RPMI7951 (cell line): ENCODE results near the gene RBMS2. TPM values are rescaled to one million over a fixed set of nuclear protein-coding genes. Genes with fewer than 3 reads are reported as not detected.
A peak's percentile ranks its signal among the peaks of the same experiment; 100 is the strongest.

Experiments used
- DNase-seq: peaks from one replicate; pipeline ENCODE4 v3.0.0-alpha.2; 2012; ENCODE audit warnings: low read depth
- total RNA-seq: library from RNA; depleted of rRNA; stranded (reverse); fragments of >200 nt; shearing (Covaris generic); gene quantifications from 2 replicates; pipeline ENCODE4 v1.2.3, GENCODE V29; 2014; rRNA removed

RBMS2 gene
- total RNA-seq, 1 experiment from 2014 or later = 7.1 TPM

- DNase-seq = peak; percentile 47
These were observed 110.4 kb downstream of the RBMS2 start for GRCh38 chr12:56631790-56632700.

DNA sequence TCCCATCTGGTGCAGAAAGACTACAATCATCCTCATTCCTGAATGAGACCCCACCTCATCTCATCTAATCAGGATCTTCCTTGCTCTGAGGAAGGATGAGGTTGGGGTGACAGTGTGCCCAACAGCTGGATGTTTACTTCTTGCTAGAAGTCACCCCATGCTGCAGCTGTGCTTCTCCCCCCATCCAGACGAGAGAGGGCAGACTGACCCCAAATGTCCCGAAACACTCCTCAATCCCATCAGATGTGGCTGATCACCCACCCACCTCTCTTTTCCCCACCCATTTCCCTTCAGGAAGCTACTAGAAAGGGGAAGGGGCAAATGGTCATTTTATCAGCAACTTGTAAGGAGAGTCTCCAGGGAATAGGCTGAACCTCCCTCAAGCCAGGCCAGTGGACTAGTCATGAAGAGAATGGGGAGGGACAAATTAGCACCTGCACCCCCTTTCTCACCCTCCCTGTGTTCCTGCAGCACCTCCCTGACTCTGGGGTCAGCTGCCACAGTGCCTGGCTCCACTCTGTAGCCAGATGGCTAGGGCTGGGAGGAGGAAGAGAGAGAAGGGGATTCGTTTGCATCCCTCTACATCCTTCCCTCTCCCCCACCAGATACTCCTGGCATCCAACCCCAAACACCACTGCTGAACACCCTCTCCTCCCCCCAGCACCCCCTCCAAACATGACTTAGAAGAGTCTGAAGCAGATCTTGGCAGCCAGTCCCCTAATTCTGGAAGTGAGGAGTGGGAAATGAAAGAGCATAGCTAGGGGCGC is 111.3 kb downstream of the RBMS2 start:
- DNase-seq = no peak

- no peak for DNase-seq
These were observed 112.0 kb downstream of the RBMS2 start for GRCh38 chr12:56633468-56634241.

DNA sequence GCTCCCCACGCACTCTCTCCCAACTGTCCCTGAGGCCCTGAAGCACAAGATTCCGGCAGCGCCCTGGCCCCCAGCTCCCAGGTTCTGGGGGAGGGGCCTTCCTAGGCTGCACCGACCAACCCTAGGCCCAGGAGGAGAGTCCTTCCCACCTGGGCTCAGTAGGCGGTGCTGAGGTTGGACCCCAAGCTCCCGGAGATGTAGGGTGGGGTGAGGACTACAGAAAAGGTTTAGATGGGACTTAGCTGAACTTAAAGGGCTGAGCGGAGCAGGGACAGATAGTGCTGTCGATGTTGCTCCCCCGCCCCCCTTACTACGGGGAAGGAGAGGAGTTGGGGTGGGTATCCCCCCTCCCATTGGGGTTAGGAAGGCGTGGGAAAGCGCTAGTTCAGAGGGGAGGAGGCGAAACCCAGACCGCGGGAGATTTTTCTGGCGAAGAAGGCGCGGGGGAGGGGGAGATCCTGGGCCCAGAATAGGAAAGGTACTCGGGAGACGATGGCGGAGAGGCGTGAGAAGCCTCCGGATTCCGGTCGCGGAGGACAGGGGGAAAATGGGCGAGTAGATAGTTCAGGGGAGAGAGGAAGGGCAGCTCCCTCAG is 112.7 kb downstream of the RBMS2 start:
- no peak for DNase-seq

DNA sequence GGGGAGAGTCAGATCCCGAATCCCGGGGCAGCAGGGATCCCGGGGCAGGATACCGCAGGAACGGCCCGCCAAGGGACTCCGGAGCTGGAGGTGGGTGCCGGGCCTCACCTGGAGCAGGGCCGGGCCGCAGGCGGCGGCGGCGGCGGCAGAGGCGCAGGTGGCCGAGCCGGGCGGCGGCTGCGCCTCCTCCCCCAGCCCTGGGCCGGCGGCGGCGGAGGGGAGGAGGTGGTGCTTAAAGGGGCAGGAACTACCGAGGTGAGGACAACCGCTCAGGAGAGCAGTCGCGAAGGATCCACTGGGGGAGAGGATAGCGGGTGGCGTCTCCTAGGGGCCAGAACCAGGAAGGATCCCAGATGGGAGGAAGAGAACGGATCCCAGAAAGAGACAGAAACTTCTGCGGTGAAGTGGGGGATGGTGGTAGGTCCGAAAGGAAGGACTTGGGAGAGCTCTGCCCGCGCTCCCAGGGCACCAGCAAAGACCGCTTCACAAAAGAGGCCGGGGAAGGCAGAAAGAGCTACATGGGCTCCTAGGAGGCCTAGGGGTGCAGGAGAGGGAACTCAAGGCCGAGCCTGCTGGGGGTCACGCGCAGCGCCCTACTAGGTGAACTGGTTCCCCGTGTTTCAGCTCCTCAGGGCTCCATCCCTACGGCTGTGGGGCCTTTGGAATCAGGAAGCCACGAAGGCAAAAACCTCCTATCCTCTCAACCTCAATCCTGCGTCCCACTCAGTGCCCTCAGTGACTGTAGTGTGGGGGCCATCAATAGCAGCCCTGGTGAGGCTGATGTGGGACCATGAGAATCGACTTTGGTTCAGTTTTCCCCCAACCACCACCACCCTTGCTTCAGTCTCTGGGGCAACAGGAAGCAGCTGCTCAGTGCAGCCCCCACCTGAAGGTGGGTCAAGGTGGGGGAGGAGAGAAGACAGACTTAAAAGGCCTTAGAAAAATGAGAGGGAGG is 113.5 kb downstream of the RBMS2 start:
- peak; percentile 86 for DNase-seq

- DNase-seq = peak; percentile 85
These were observed 114.4 kb downstream of the RBMS2 start for GRCh38 chr12:56635806-56636674.

GRCh38 chr12:56636675-56637540 is 115.3 kb downstream of the RBMS2 start:
- DNase-seq = peak; percentile 99

DNA sequence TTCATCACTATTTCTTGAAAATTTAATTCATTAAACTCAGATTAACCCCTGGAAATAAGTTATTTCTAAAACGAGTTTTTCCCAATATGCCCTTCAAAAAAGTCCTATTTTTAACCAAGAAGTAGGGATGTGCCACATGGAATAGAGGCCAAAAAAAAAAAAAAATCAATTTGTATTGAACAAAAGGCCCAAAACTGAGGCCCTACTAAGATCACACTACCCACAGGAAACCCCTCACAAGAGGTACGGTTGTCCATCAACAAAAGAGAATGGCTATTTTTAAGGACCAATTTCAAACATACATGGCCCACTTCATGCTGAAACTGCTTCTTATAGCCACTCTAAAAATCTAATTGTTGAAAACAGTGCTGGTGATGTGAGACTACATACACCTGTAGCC is 116.0 kb downstream of the RBMS2 start:
- no peak for DNase-seq

- DNase-seq = no peak
These were observed 119.6 kb downstream of the RBMS2 start for GRCh38 chr12:56641219-56641618.

- no peak for DNase-seq
These were observed 123.0 kb downstream of the RBMS2 start for GRCh38 chr12:56644654-56645053.

- DNase-seq = no peak
These were observed 123.6 kb downstream of the RBMS2 start for GRCh38 chr12:56645201-56645716.

Other genes with a start within 250 kb of the RBMS2 start
- gene CS, start 221.5 kb upstream of the RBMS2 start, total RNA-seq = 89.0 and 110 TPM in 2 replicates
- 102 and 114 TPM in 2 replicates for gene CNPY2, start 205.8 kb upstream of the RBMS2 start, total RNA-seq
- gene PAN2, start 187.8 kb upstream of the RBMS2 start, total RNA-seq = 23.7 and 24.0 TPM in 2 replicates
- gene IL23A, start 182.9 kb upstream of the RBMS2 start, total RNA-seq = 0.36 and 1.3 TPM in 2 replicates
- 56.0 and 65.0 TPM in 2 replicates for gene STAT2, start 161.7 kb upstream of the RBMS2 start, total RNA-seq
- gene APOF, start 159.0 kb upstream of the RBMS2 start, total RNA-seq = not detected in 2 replicates
- 7.6 and 8.1 TPM in 2 replicates for gene TIMELESS, start 72.4 kb upstream of the RBMS2 start, total RNA-seq
- gene MIP, start 67.2 kb upstream of the RBMS2 start, total RNA-seq = 0.24 and 0.29 TPM in 2 replicates
- 2.2 and 2.5 TPM in 2 replicates for gene SPRYD4, start 53.2 kb upstream of the RBMS2 start, total RNA-seq
- 0.20 TPM in 1 of 2 replicates, not detected in the other for gene GLS2, start 33.7 kb upstream of the RBMS2 start, total RNA-seq
- gene BAZ2A, start 108.5 kb downstream of the RBMS2 start, total RNA-seq = 9.9 and 19.6 TPM in 2 replicates
- gene ATP5F1B, start 124.2 kb downstream of the RBMS2 start, total RNA-seq = 453 and 475 TPM in 2 replicates
- 153 and 184 TPM in 2 replicates for gene PTGES3, start 166.5 kb downstream of the RBMS2 start, total RNA-seq
- 1,161 and 1,310 TPM in 2 replicates for gene NACA, start 203.5 kb downstream of the RBMS2 start, total RNA-seq
- gene PRIM1, start 230.5 kb downstream of the RBMS2 start, total RNA-seq = 23.3 and 25.6 TPM in 2 replicates
- 1.3 and 1.7 TPM in 2 replicates for gene HSD17B6, start 241.5 kb downstream of the RBMS2 start, total RNA-seq